Upper lobe of right lung (tissue), 1 donor: ENCODE data around the gene TACR1. TPM values are rescaled to one million over a fixed set of nuclear protein-coding genes. Genes with fewer than 3 reads are reported as not detected.

Experiments
- ATAC-seq: fragments of 200-7000 bp; cut with Tn5 transposase; one replicate; pipeline ENCODE4 v1.9.1; 2020; ENCODE audit warnings: mild to moderate bottlenecking, moderate library complexity
- DNase-seq: peaks from one replicate; pipeline ENCODE4 v3.0.0-alpha.2; 2020
- H3K27ac ChIP-seq: fragments of 200-600 bp; one replicate; pipeline ENCODE4 v1.8.0; 2022
- H3K27me3 ChIP-seq: fragments of 200-600 bp; one replicate; pipeline ENCODE4 v1.8.0; 2022; ENCODE audit warnings: mild to moderate bottlenecking
- H3K36me3 ChIP-seq: fragments of 200-600 bp; one replicate; pipeline ENCODE4 v1.8.0; 2022
- H3K4me1 ChIP-seq: fragments of 200-600 bp; one replicate; pipeline ENCODE4 v1.8.0; 2022
- H3K4me3 ChIP-seq: fragments of 200-600 bp; one replicate; pipeline ENCODE4 v1.8.0; 2022; ENCODE audit warnings: mild to moderate bottlenecking
- H3K9me3 ChIP-seq: fragments of 200-600 bp; one replicate; pipeline ENCODE4 v1.8.0; 2022
- CTCF ChIP-seq: fragments of 200-600 bp; IDR thresholded peaks from one replicate; pipeline ENCODE4 v1.8.0; 2022; ENCODE audit warnings: antibody characterized with exemption
- intact Hi-C: fragments of 100-400 bp; cut with DNase I; formaldehyde crosslinking; loops from one replicate; pipeline ENCODE4 v1.11.0; 2022
- total RNA-seq: library from RNA; stranded (reverse); fragmentation: NEBNext Ultra II Directional; extraction: Animal tissue kit (Norgen Biotek cat#: 25700); gene quantifications from one replicate; pipeline ENCODE4 v1.2.1, GENCODE V29; 2021
- donor health status: DM: no; HTN: yes; CAD: no; lungs with severe emphysema.

TACR1 gene
- total RNA-seq, 1 donor from 2014 or later: 1.4 TPM

- Histone ChIP-seq H3K27ac (no peak overlapping the region), H3K4me1 (no peaks in the 10 kb centered on the region), H3K27me3 (no peaks in the 10 kb centered on the region), H3K36me3 (no peaks in the 10 kb centered on the region), H3K4me3 (no peak overlapping the region), H3K9me3 (no peaks in the 10 kb centered on the region)
- no peak for TF ChIP-seq CTCF
- DNase-seq (no peak), ATAC-seq (no peak)
- intact Hi-C loops: no loop called here
Observed at GRCh38 chr2:75238670-75239330, 39.5 kb upstream of the TACR1 start.

GRCh38 chr2:75237296-75237695 is 38.0 kb upstream of the TACR1 start:
- Histone ChIP-seq H3K4me3 (no peak overlapping the region), H3K27ac (no peak overlapping the region), H3K27me3 (no peaks in the 10 kb centered on the region), H3K4me1 (no peaks in the 10 kb centered on the region), H3K36me3 (no peaks in the 10 kb centered on the region), H3K9me3 (no peaks in the 10 kb centered on the region)
- DNase-seq (no peak), ATAC-seq (no peak)
- TF ChIP-seq CTCF: no peak
- intact Hi-C loops: no loop called here

- no peak for TF ChIP-seq CTCF
- H3K9me3 ChIP-seq: no peaks in the 10 kb centered on the region
- no peaks in the 10 kb centered on the region for H3K4me1 ChIP-seq
- no peak overlapping the region for H3K27ac ChIP-seq
- no peaks in the 10 kb centered on the region for H3K27me3 ChIP-seq
- ATAC-seq (no peak), DNase-seq (no peak)
- intact Hi-C loops: no loop called here
- H3K36me3 ChIP-seq: no peaks in the 10 kb centered on the region
- H3K4me3 ChIP-seq: no peak overlapping the region
Observed at GRCh38 chr2:75233965-75234364, 34.6 kb upstream of the TACR1 start.

- no peaks in the 10 kb centered on the region for H3K36me3 ChIP-seq
- H3K4me1 ChIP-seq: no peaks in the 10 kb centered on the region
- no peak for TF ChIP-seq CTCF
- H3K9me3 ChIP-seq: no peaks in the 10 kb centered on the region
- H3K4me3 ChIP-seq: no peak overlapping the region
- intact Hi-C loops: no loop called here
- no peaks in the 10 kb centered on the region for H3K27me3 ChIP-seq
- DNase-seq (no peak), ATAC-seq (no peak)
- H3K27ac ChIP-seq: no peak overlapping the region
Observed at GRCh38 chr2:75226617-75227016, 27.3 kb upstream of the TACR1 start.

GRCh38 chr2:75226099-75226498 is 26.8 kb upstream of the TACR1 start:
- DNase-seq: no peak
- Histone ChIP-seq H3K27ac (no peak overlapping the region), H3K27me3 (no peaks in the 10 kb centered on the region), H3K9me3 (no peaks in the 10 kb centered on the region), H3K4me1 (no peaks in the 10 kb centered on the region), H3K36me3 (no peaks in the 10 kb centered on the region), H3K4me3 (no peak overlapping the region)
- no peak for TF ChIP-seq CTCF
- ATAC-seq: no peak
- intact Hi-C loops: no loop called here

- DNase-seq (no peak), ATAC-seq (no peak)
- Histone ChIP-seq H3K9me3 (no peaks in the 10 kb centered on the region), H3K36me3 (no peaks in the 10 kb centered on the region), H3K27me3 (no peaks in the 10 kb centered on the region), H3K4me3 (no peak overlapping the region), H3K27ac (no peak overlapping the region), H3K4me1 (no peaks in the 10 kb centered on the region)
- intact Hi-C loops: no loop called here
- TF ChIP-seq CTCF: no peak
Observed at GRCh38 chr2:75224636-75225094, 25.3 kb upstream of the TACR1 start.
